Measurements from ENCODE around the gene IFNA17.
"Not testable (repeated sequence)": the region's sequence is repeated elsewhere in the genome, so short reads cannot be mapped to it uniquely, and the experiment has no call there.

IFNA17 gene

GRCh38 chr9:21228122-21228521 is at the start of gene IFNA17:
Gene IFNA17 (minus strand): TSS chr9:21228222. CDS start chr9:21228173, 49 bp downstream.
- no peak for DNase-seq

- DNase-seq = no peak
Measured at GRCh38 chr9:21268347-21268657, 40.3 kb upstream of the IFNA17 start.

GRCh38 chr9:21267485-21268346 is 39.7 kb upstream of the IFNA17 start:
- DNase-seq = no peak

GRCh38 chr9:21266733-21267484 is 38.9 kb upstream of the IFNA17 start:
- no peak for DNase-seq

GRCh38 chr9:21265421-21266189 is 37.6 kb upstream of the IFNA17 start:
- no peak for DNase-seq

- no peak for DNase-seq
Measured at GRCh38 chr9:21255538-21256212, 27.7 kb upstream of the IFNA17 start.

GRCh38 chr9:21252721-21253547 is 24.9 kb upstream of the IFNA17 start:
- DNase-seq = peak; percentile 67

- no peak for DNase-seq
Measured at GRCh38 chr9:21251638-21252037, 23.6 kb upstream of the IFNA17 start.

GRCh38 chr9:21251190-21251589 is 23.2 kb upstream of the IFNA17 start:
- no peak for DNase-seq

GRCh38 chr9:21244836-21245235 is 16.8 kb upstream of the IFNA17 start:
- DNase-seq = no peak

GRCh38 chr9:21239911-21240310 is 11.9 kb upstream of the IFNA17 start, which contains the start of gene IFNA14:
Gene IFNA14 (minus strand): TSS chr9:21240005. CDS start chr9:21239935, 70 bp downstream.
- DNase-seq = no peak

GRCh38 chr9:21236360-21236714 is 8.3 kb upstream of the IFNA17 start:
- not testable (repeated sequence) for DNase-seq

GRCh38 chr9:21235468-21236359 is 7.7 kb upstream of the IFNA17 start:
- DNase-seq = not testable (repeated sequence)

GRCh38 chr9:21234153-21234687 is 6.2 kb upstream of the IFNA17 start:
- no peak for DNase-seq

- DNase-seq = no peak
Measured at GRCh38 chr9:21233258-21233657, 5.2 kb upstream of the IFNA17 start.

GRCh38 chr9:21217211-21217610 is 10.8 kb downstream of the IFNA17 start, which contains the start of gene IFNA16:
Gene IFNA16 (minus strand): TSS chr9:21217311. CDS start chr9:21217305, 6 bp downstream.
- not testable (repeated sequence) for DNase-seq

- DNase-seq = not testable (repeated sequence)
Measured at GRCh38 chr9:21213411-21214326, 14.4 kb downstream of the IFNA17 start.

GRCh38 chr9:21212160-21212559 is 15.9 kb downstream of the IFNA17 start:
- DNase-seq = not testable (repeated sequence)

GRCh38 chr9:21210782-21211181 is 17.2 kb downstream of the IFNA17 start:
- not testable (repeated sequence) for DNase-seq
